Nephron (organoid): ENCODE measurements around the gene RERG.

ENCODE experiments used
- H3K27ac Mint-ChIP-seq, 3 experiments: 2 replicates each; pipeline ENCODE4 v1.8.0; 2020; ENCODE audit warnings: mixed read lengths in 3 of 3, mild to moderate bottlenecking in 2 of 3, moderate library complexity in 1 of 3
- H3K27me3 Mint-ChIP-seq: 2 replicates; pipeline ENCODE4 v1.8.0; 2021; ENCODE audit warnings: low read depth, mild to moderate bottlenecking, moderate library complexity, mixed read lengths
- H3K36me3 Mint-ChIP-seq: 2 replicates; pipeline ENCODE4 v1.8.0; 2020; ENCODE audit warnings: low read depth, mixed read lengths
- H3K4me1 Mint-ChIP-seq: 2 replicates; pipeline ENCODE4 v1.8.0; 2020; ENCODE audit warnings: mixed read lengths
- H3K4me3 Mint-ChIP-seq, 3 experiments: 2 replicates each; pipeline ENCODE4 v1.8.0; 2020; ENCODE audit warnings: mild to moderate bottlenecking in 3 of 3, mixed read lengths in 3 of 3, moderate library complexity in 2 of 3
- H3K9me3 Mint-ChIP-seq: 2 replicates; pipeline ENCODE4 v1.8.0; 2020; ENCODE audit warnings: mixed read lengths
- TF ChIP-seq, protein P1 (sequence below), 3 experiments: fragments of 200-600 bp; sonication (generic); IDR thresholded peaks; one replicate each; pipeline ENCODE4 v1.5.0; 2021; ENCODE audit warnings: antibody characterized with exemption in 3 of 3; ENCODE audit not compliant: unreplicated experiment in 3 of 3

The RERG gene

DNA sequence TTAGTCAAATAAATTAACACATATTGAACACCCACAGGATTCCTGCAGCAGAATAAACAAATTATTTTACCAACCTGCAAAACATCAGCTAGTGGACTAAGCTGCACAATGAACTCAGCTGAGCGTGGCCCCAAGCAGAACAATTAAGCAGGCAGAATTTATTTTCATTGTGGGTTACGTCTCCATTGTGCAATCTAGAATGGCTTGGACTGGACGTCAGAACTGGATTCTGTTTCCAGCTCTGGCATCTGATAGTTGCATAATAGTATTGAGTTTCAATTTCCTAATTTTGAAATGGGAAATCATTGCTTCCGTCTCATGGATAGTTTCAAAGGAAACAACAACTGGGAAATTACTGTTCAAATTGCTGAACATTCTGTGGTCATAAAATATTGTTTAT lies 35.5 kb upstream of the RERG start:
- H3K36me3 Mint-ChIP-seq: no peaks in the 10 kb centered on the region
- H3K9me3 Mint-ChIP-seq: no peaks in the 10 kb centered on the region
- TF ChIP-seq, protein P1, sequence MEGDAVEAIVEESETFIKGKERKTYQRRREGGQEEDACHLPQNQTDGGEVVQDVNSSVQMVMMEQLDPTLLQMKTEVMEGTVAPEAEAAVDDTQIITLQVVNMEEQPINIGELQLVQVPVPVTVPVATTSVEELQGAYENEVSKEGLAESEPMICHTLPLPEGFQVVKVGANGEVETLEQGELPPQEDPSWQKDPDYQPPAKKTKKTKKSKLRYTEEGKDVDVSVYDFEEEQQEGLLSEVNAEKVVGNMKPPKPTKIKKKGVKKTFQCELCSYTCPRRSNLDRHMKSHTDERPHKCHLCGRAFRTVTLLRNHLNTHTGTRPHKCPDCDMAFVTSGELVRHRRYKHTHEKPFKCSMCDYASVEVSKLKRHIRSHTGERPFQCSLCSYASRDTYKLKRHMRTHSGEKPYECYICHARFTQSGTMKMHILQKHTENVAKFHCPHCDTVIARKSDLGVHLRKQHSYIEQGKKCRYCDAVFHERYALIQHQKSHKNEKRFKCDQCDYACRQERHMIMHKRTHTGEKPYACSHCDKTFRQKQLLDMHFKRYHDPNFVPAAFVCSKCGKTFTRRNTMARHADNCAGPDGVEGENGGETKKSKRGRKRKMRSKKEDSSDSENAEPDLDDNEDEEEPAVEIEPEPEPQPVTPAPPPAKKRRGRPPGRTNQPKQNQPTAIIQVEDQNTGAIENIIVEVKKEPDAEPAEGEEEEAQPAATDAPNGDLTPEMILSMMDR (IDR thresholded peaks at IDR 0.05; ENCODE audit: unreplicated experiment in 3 of 3): no peak
- no peaks in the 10 kb centered on the region for H3K27me3 Mint-ChIP-seq
- H3K27ac Mint-ChIP-seq: no peak overlapping the region
- H3K4me1 Mint-ChIP-seq: no peaks in the 10 kb centered on the region
- no peak overlapping the region for H3K4me3 Mint-ChIP-seq

DNA sequence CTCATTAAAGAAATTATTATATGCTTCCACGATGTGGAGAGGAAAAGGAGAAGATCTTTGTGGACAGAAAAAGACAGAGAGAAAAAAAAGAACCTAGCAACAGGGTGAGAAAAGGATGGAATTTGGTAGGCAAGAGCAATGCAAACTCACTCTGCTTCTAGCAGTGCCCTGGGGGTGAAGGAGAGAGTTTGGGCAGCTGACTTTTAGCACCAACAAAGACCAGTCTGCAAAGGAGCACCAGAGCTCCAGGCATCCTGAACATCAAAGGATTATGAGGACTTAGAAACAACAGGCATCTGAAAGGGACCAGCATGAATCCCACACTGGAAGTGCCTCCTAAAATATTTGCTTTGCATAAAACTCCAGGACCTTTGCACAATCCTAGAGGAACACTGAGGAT lies 32.8 kb upstream of the RERG start:
- Mint-ChIP-seq H3K27me3 (no peaks in the 10 kb centered on the region), H3K27ac (no peak overlapping the region), H3K4me1 (no peaks in the 10 kb centered on the region), H3K9me3 (peaks cover 4% of the 10 kb centered on the region), H3K36me3 (no peaks in the 10 kb centered on the region), H3K4me3 (no peak overlapping the region)
- TF ChIP-seq, protein P1 (IDR thresholded peaks at IDR 0.05; ENCODE audit: unreplicated experiment in 3 of 3): no peak

DNA sequence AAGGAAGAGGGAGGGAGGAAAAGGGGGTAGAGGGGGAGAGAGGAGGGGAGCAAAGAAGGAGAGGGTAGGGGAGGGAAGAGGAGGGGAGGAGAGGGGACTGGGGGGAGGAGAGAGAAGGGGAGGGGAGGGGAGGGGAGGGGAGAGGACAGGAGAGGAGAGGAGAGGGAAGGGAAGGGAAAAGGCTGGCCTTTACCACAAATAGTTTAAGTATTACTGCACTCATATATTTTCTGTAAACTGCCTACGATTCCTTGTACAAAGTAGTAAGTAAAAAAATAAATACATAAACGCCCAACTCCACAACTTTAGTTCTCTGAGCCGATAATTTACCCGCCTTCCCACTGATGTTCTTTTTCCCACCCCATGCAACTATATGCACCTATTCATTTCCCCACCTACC lies 23.7 kb upstream of the RERG start:
- Mint-ChIP-seq H3K36me3 (no peaks in the 10 kb centered on the region), H3K4me3 (no peak overlapping the region), H3K27ac (no peak overlapping the region), H3K9me3 (peaks cover 21% of the 10 kb centered on the region), H3K27me3 (no peaks in the 10 kb centered on the region), H3K4me1 (no peaks in the 10 kb centered on the region)
- TF ChIP-seq, protein P1 (IDR thresholded peaks at IDR 0.05; ENCODE audit: unreplicated experiment in 3 of 3): no peak

DNA sequence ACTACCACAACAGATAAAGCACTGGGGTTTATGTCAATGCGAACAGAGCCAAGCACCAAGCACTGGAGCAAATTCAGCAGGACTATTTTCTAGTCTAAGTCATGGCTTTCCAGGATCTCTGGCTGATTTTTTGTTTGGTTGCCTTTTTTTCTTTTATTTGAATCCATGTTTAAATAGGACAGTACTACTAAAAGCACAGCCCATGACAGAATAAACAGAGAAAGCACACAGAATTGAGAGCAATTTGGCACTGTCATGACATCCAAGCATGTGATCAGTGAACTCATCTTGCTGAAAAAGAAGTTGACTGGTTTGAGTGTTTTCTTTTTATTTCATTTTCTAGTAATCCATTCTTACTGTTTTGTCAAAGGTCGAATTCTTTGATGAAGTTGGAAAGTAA lies 23.1 kb upstream of the RERG start:
- H3K27me3 Mint-ChIP-seq: no peaks in the 10 kb centered on the region
- H3K27ac Mint-ChIP-seq: no peak overlapping the region
- H3K9me3 Mint-ChIP-seq: peaks cover 18% of the 10 kb centered on the region
- TF ChIP-seq, protein P1 (IDR thresholded peaks at IDR 0.05; ENCODE audit: unreplicated experiment in 3 of 3): no peak
- no peaks in the 10 kb centered on the region for H3K36me3 Mint-ChIP-seq
- no peak overlapping the region for H3K4me3 Mint-ChIP-seq
- no peaks in the 10 kb centered on the region for H3K4me1 Mint-ChIP-seq

DNA sequence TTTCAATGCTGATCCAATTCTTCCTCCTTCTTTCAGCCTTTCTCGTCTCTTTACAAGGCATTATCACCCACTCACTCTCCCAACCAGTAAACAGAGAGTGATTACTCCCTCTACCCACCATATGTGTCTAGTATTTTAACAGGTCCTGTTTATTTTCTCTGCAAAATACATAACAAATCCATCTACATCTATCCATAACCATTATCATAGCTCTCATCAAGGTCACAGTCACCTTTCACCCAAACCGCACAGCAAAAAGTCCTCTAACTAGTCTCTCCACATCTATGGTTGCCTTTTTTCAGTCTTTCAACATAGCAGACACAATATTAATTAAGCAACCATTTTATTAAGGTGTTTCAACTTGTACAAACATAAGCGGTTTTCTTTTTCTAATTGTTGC lies 21.9 kb upstream of the RERG start:
- TF ChIP-seq, protein P1 (IDR thresholded peaks at IDR 0.05; ENCODE audit: unreplicated experiment in 3 of 3): no peak
- no peaks in the 10 kb centered on the region for H3K36me3 Mint-ChIP-seq

DNA sequence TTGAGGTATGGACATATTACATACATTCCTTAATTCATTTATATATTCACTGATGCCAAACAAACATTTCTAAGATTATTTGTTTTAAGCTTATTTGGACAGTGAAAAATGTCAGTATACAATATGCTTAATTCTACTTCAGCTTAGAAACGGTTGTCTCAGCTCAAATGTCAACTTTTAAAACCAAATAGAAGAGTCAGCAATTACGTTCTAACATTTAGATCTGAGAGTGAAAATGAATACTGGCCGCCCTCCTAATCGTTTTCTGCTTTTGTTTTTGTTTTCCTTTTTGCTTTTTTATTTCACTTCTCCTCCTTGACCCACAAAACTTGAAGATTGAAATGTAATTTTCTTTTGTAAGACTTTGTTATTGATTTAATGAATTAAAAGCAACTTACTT lies 19.7 kb upstream of the RERG start:
- Mint-ChIP-seq H3K27ac (no peak overlapping the region), H3K4me3 (no peak overlapping the region), H3K36me3 (no peaks in the 10 kb centered on the region), H3K27me3 (no peaks in the 10 kb centered on the region), H3K4me1 (no peaks in the 10 kb centered on the region), H3K9me3 (peaks cover under 1% of the 10 kb centered on the region)
- TF ChIP-seq, protein P1 (IDR thresholded peaks at IDR 0.05; ENCODE audit: unreplicated experiment in 3 of 3): no peak

More for the DNA sequence above, 21.9 kb upstream of the RERG start:
- no peaks in the 10 kb centered on the region for H3K27me3 Mint-ChIP-seq
- H3K27ac Mint-ChIP-seq: no peak overlapping the region
- H3K4me1 Mint-ChIP-seq: no peaks in the 10 kb centered on the region
- peaks cover 10% of the 10 kb centered on the region for H3K9me3 Mint-ChIP-seq
- no peak overlapping the region for H3K4me3 Mint-ChIP-seq
